ENCODE measurements around the gene PKP3. TPM values are rescaled to one million over a fixed set of nuclear protein-coding genes. Genes with fewer than 3 reads are reported as not detected.
A peak's percentile ranks its signal among the peaks of the same experiment; 100 is the strongest.
"Not testable (repeated sequence)": the region's sequence is repeated elsewhere in the genome, so short reads cannot be mapped to it uniquely, and the experiment has no call there.

PKP3 gene
- 10 to 100 TPM in 4 of 5 donors, 1 to 10 TPM in 1; 9.5 to 17.4 (median 13.3) TPM for polyA plus RNA-seq (ENCODE audit: insufficient read depth in 1 of 5, insufficient read length in 5 of 5, low replicate concordance in 1 of 5)
- long read RNA-seq, donor 1, partial matches to known transcripts: 0 of 4 reads
- long read RNA-seq, donor 1, other reads (novel, unspliced or antisense): 0 of 4 reads
- long read RNA-seq, donor 2, partial matches to known transcripts: 0 of 4 reads
- long read RNA-seq, donor 2, other reads (novel, unspliced or antisense): 0 of 4 reads
- long read RNA-seq, donor 3, partial matches to known transcripts: 0 of 1 reads
- long read RNA-seq, donor 3, other reads (novel, unspliced or antisense): 0 of 1 reads
- long read RNA-seq, donor 4: 0 reads
- long read RNA-seq, donor 5, transcript PKP3-201 (13 exons, 2,809 nt): major isoform, 5 of 5 reads
- long read RNA-seq, donor 5, partial matches to known transcripts: 0 of 5 reads
- long read RNA-seq, donor 5, other reads (novel, unspliced or antisense): 0 of 5 reads
- long read RNA-seq, donor 6, transcript PKP3-201 (13 exons, 2,809 nt): major isoform, 11 of 11 reads
- long read RNA-seq, donor 6, partial matches to known transcripts: 0 of 11 reads
- long read RNA-seq, donor 6, other reads (novel, unspliced or antisense): 0 of 11 reads
- long read RNA-seq, donor 7, transcript PKP3-201 (13 exons, 2,809 nt): major isoform, 6 of 13 reads
- long read RNA-seq, donor 7, partial matches to known transcripts: 7 of 13 reads
- long read RNA-seq, donor 7, other reads (novel, unspliced or antisense): 0 of 13 reads
- long read RNA-seq, donor 8, partial matches to known transcripts: 0 of 2 reads
- long read RNA-seq, donor 8, other reads (novel, unspliced or antisense): 0 of 2 reads

GRCh38 chr11:394034-394857, at the start of gene PKP3:
PKP3 (plus strand) TSS chr11:394209; CDS start chr11:394293, 84 bp downstream.
- DNase-seq: peak in 1 of 2 donors; percentile 45

- no peak for DNase-seq
These were observed 49.0 kb upstream of the PKP3 start for GRCh38 chr11:344836-345578.

- DNase-seq: no peak
These were observed 47.5 kb upstream of the PKP3 start for GRCh38 chr11:346529-346928.

- DNase-seq: not testable (repeated sequence)
These were observed 44.6 kb upstream of the PKP3 start for GRCh38 chr11:349270-349954.

- not testable (repeated sequence) for DNase-seq
These were observed 43.8 kb upstream of the PKP3 start for GRCh38 chr11:350033-350722.

- DNase-seq: no peak
These were observed 43.2 kb upstream of the PKP3 start for GRCh38 chr11:350723-351255.

- no peak for DNase-seq
These were observed 42.6 kb upstream of the PKP3 start for GRCh38 chr11:351411-351810.

- DNase-seq: no peak
These were observed 41.5 kb upstream of the PKP3 start for GRCh38 chr11:352456-353031.

- DNase-seq: peak; percentile 82 to 91
These were observed 40.7 kb upstream of the PKP3 start for GRCh38 chr11:353179-353873.

GRCh38 chr11:355581-356458, 38.2 kb upstream of the PKP3 start:
- peak; percentile 97 to 99 for DNase-seq

GRCh38 chr11:356610-357009, 37.4 kb upstream of the PKP3 start:
- no peak for DNase-seq

- DNase-seq: no peak
These were observed 36.4 kb upstream of the PKP3 start for GRCh38 chr11:357582-357981.

GRCh38 chr11:358129-358800, 35.7 kb upstream of the PKP3 start:
- no peak for DNase-seq

GRCh38 chr11:359181-359714, 34.8 kb upstream of the PKP3 start:
- no peak for DNase-seq

GRCh38 chr11:360326-361280, 33.4 kb upstream of the PKP3 start:
- no peak for DNase-seq
